Neural progenitor cell (in vitro differentiated cells): ENCODE results near the gene PGLYRP4.

Experiments
- EZH2 ChIP-seq: fragments of 200-600 bp; sonication (generic); IDR thresholded peaks from 2 replicates; pipeline ENCODE4 v1.6.1; 2017; ENCODE audit warnings: antibody characterized with exemption, mild to moderate bottlenecking, moderate library complexity
- TF ChIP-seq, protein P1 (sequence below): fragments of 200-600 bp; sonication (generic); IDR thresholded peaks from 2 replicates; pipeline ENCODE4 v1.5.1; 2017; ENCODE audit warnings: antibody characterized with exemption, mild to moderate bottlenecking

DNA sequence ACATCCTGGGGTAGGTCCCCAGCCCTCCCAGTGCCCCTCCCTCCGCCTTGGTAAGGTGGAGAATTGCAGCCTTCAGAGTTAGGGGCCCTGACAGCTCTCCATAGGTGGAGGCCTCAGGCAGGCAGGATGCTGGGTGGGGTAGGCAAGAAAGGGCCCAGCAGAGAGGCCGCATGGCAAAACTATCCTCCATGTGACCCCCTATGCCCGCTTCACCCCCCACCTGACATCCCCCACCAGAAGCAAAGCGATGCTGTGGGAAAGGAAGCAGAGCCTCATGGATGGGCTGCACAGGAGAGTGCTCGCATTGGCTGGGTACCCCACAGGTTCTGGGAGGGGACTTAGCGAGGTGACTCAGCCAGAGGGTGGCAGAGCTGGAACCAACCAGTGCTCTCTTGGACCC, 10.6 kb upstream of the PGLYRP4 start:
- TF ChIP-seq EZH2: no peak
- TF ChIP-seq, protein P1, sequence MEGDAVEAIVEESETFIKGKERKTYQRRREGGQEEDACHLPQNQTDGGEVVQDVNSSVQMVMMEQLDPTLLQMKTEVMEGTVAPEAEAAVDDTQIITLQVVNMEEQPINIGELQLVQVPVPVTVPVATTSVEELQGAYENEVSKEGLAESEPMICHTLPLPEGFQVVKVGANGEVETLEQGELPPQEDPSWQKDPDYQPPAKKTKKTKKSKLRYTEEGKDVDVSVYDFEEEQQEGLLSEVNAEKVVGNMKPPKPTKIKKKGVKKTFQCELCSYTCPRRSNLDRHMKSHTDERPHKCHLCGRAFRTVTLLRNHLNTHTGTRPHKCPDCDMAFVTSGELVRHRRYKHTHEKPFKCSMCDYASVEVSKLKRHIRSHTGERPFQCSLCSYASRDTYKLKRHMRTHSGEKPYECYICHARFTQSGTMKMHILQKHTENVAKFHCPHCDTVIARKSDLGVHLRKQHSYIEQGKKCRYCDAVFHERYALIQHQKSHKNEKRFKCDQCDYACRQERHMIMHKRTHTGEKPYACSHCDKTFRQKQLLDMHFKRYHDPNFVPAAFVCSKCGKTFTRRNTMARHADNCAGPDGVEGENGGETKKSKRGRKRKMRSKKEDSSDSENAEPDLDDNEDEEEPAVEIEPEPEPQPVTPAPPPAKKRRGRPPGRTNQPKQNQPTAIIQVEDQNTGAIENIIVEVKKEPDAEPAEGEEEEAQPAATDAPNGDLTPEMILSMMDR: no peak
